Measurements from ENCODE around the gene CCDC154. TPM values are rescaled to one million over a fixed set of nuclear protein-coding genes. Genes with fewer than 3 reads are reported as not detected.

The CCDC154 gene
- total and polyA plus RNA-seq, 2 of the 4 experiments (the other 2 are of a cell fraction), result 0.09 TPM; not detected in 1

DNA sequence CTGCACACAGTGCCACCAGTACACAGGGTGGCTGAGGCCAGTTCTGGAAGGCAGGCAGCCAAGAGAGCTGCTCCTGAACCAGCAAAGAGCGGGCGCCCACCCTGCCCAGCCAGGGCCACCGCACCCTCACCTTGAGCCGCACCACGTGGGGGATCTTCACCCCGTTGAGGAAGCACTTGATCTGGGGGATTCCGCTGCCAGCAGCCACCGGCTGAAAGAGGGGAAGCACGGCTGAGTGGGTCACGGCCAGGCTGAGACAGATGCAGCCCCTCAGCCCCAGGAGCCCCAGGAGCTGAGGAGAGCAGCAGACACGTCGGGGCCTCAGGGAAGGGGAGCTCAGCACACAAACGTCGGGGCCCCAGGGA is 14.6 kb upstream of the CCDC154 start:
- Histone ChIP-seq H4K8ac (ENCODE audit: low read depth in 2 of 2, low read length in 2 of 2) (no peak overlapping the region), H4K20me1 (ENCODE audit: insufficient read depth, low read length) (no peaks in the 10 kb centered on the region), H3K4ac (ENCODE audit: low read depth, low read length) (no peak overlapping the region), H4K5ac (ENCODE audit: low read depth, low read length) (no peak overlapping the region), H3K23ac (ENCODE audit: low read depth, low read length) (no peak overlapping the region), H3K9ac (ENCODE audit: low read depth, low read length) (no peak overlapping the region), H3K27ac (ENCODE audit: insufficient read depth, low read length) (no peak overlapping the region), H2BK5ac (ENCODE audit: low read depth, low read length, poor library complexity, severe bottlenecking) (no peak overlapping the region), H3K27me3 (ENCODE audit: control insufficient read depth, insufficient read depth, low read length) (no peaks in the 10 kb centered on the region), H2AFZ (replicated peaks; ENCODE audit: low read length, poor library complexity) (no peak overlapping the region), H2BK120ac (ENCODE audit: low read depth, low read length) (no peak overlapping the region), H3K79me1 (ENCODE audit: low read depth in 1 of 2, low read length in 2 of 2) (peaks cover 0 to 7% of the 10 kb centered on the region in 2 experiments; a peak in 1 of 4 replicates), H3K18ac (ENCODE audit: low read depth, low read length) (no peak overlapping the region), H3K9me3 (ENCODE audit: control insufficient read depth, insufficient read depth, low read length) (no peaks in the 10 kb centered on the region), H2BK20ac (ENCODE audit: low read depth, low read length) (no peak overlapping the region), H3K4me3 (ENCODE audit: insufficient read depth, low read depth, low read length) (no peak overlapping the region), H3K14ac (replicated peaks; ENCODE audit: low read depth, low read length) (no peak overlapping the region), H3K4me2 (ENCODE audit: low read depth, low read length) (no peak overlapping the region), H2AK5ac (ENCODE audit: low read depth, low read length) (no peak overlapping the region), H2AK9ac (replicated peaks; ENCODE audit: low read depth, low read length, poor library complexity) (no peak overlapping the region), H3K36me3 (ENCODE audit: control insufficient read depth, insufficient read depth, low read length) (peaks cover 46% of the 10 kb centered on the region), H3K4me1 (ENCODE audit: control insufficient read depth, insufficient read depth, low read length) (no peaks in the 10 kb centered on the region), H3K56ac (ENCODE audit: extremely low read depth, insufficient read depth, low read length) (no peak overlapping the region), H3K9me1 (ENCODE audit: insufficient read depth, low read length) (no peaks in the 10 kb centered on the region), H4K91ac (ENCODE audit: insufficient read depth, low read depth, low read length) (no peak overlapping the region), H2BK15ac (ENCODE audit: low read depth, low read length) (no peak overlapping the region)
- no TSS peak for BruUV-seq (replicated peaks)
- ChIA-PET CTCF (no interaction called here), POLR2A (ENCODE audit: unreplicated experiment) (no interaction called here)
- DNase-seq (no peak), ATAC-seq (ENCODE audit: low read depth) (no peak)
- dilution Hi-C loops (cut with HindIII; ENCODE audit: low sequenced_read_pairs, unreplicated experiment) (no loop called here), intact Hi-C loops (cut with micrococcal nuclease) (no loop called here), in situ Hi-C loops (cut with MboI; ENCODE audit: low sequenced_read_pairs) (no loop called here)
- WGBS, 2 experiments (ENCODE audit: extremely low coverage in 2 of 2, insufficient read length in 1 of 2), result 65% methylated on average over 10 of the region's 14 CpGs; no CpG with 5 or more reads in 1 of the 2 experiments
- no peak for TF ChIP-seq CHD1 (IDR thresholded peaks at IDR 0.05; ENCODE audit: low read depth, low read length)
- TF ChIP-seq POLR2A (IDR thresholded peaks at IDR 0.05; ENCODE audit: low read depth, low read length), result no peak
- TF ChIP-seq NFE2L2 (IDR thresholded peaks at IDR 0.05; ENCODE audit: low read depth, low read length), result no peak
- TF ChIP-seq FOS (IDR thresholded peaks at IDR 0.05; ENCODE audit: low read depth, low read length), result no peak
- no peak for TF ChIP-seq MXI1 (IDR thresholded peaks at IDR 0.05; ENCODE audit: borderline replicate concordance, low read depth, low read length)
- TF ChIP-seq, protein P1, sequence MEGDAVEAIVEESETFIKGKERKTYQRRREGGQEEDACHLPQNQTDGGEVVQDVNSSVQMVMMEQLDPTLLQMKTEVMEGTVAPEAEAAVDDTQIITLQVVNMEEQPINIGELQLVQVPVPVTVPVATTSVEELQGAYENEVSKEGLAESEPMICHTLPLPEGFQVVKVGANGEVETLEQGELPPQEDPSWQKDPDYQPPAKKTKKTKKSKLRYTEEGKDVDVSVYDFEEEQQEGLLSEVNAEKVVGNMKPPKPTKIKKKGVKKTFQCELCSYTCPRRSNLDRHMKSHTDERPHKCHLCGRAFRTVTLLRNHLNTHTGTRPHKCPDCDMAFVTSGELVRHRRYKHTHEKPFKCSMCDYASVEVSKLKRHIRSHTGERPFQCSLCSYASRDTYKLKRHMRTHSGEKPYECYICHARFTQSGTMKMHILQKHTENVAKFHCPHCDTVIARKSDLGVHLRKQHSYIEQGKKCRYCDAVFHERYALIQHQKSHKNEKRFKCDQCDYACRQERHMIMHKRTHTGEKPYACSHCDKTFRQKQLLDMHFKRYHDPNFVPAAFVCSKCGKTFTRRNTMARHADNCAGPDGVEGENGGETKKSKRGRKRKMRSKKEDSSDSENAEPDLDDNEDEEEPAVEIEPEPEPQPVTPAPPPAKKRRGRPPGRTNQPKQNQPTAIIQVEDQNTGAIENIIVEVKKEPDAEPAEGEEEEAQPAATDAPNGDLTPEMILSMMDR (conservative IDR thresholded peaks at IDR 0.05; ENCODE audit: low read depth, low read length), result no peak
- no peak for TF ChIP-seq RCOR1 (IDR thresholded peaks at IDR 0.05; ENCODE audit: insufficient replicate concordance, low read length)
- no peak for TF ChIP-seq MAZ (IDR thresholded peaks at IDR 0.05; ENCODE audit: borderline replicate concordance, low read depth, low read length)
- no peak for TF ChIP-seq SMC3 (IDR thresholded peaks at IDR 0.05; ENCODE audit: low read depth, low read length)
- TF ChIP-seq, protein P2, sequence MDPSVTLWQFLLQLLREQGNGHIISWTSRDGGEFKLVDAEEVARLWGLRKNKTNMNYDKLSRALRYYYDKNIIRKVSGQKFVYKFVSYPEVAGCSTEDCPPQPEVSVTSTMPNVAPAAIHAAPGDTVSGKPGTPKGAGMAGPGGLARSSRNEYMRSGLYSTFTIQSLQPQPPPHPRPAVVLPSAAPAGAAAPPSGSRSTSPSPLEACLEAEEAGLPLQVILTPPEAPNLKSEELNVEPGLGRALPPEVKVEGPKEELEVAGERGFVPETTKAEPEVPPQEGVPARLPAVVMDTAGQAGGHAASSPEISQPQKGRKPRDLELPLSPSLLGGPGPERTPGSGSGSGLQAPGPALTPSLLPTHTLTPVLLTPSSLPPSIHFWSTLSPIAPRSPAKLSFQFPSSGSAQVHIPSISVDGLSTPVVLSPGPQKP (IDR thresholded peaks at IDR 0.05; ENCODE audit: borderline replicate concordance, low read depth, low read length), result no peak
- no peak for TF ChIP-seq CEBPB (IDR thresholded peaks at IDR 0.05; ENCODE audit: low read depth, low read length)
- TF ChIP-seq RAD21 (IDR thresholded peaks at IDR 0.05; ENCODE audit: low read length), result no peak
- no peak for TF ChIP-seq BHLHE40 (IDR thresholded peaks at IDR 0.05; ENCODE audit: low read depth, low read length)
- no peak for TF ChIP-seq MAFK (IDR thresholded peaks at IDR 0.05; ENCODE audit: low read depth, low read length)

Measured in IMR-90 (cell line).